Activated naive CD4-positive, alpha-beta T cell treated with Interleukin-2 at 50 U/mL for 16 hours (primary cell): ENCODE results near the gene SIM1.

Source experiments
- DNase-seq: peaks from one replicate; pipeline ENCODE4 v3.0.0-alpha.2; 2020

Gene SIM1

GRCh38 chr6:100347901-100348550, 116.7 kb downstream of the SIM1 start:
- no peak for DNase-seq

DNA sequence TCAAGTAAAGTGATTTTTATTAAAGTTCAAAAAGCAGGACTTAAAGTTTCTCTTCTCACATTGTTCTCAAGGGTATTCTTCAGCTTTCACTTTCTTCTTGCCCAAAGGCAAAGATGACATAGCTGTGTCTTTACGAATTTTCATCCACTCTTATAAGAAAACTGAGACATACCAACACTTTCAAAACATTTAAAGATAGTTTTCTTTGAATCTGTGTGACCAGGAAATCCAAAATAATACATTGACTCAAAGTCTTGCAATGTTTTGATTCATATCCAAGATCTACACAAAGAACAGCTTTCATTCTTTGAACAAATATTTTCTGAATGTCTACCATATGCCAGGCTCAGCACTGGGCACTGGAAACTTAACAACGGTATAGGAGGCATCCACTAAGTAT, 117.9 kb downstream of the SIM1 start:
- DNase-seq, result no peak

GRCh38 chr6:100346203-100346602, 118.5 kb downstream of the SIM1 start:
- no peak for DNase-seq

DNA sequence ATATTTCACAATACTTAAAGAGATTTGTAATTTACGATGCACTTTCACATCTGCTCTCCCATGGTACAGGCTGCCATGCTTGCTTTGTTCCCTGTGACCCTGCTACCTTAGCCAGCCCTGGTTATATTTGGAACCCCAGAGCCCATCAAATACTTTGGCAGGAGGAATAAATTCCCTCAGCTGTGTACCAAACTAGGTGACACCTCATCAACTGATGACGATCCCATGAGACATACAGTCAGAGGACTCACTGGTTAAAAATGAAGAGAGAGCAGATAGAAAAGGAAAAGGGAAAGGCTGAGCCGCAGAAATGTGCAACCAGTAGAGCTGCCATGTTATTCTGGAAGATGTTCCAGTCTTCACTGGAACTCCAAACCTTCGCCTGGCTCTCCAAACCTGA, 120.0 kb downstream of the SIM1 start:
- DNase-seq, result no peak

DNA sequence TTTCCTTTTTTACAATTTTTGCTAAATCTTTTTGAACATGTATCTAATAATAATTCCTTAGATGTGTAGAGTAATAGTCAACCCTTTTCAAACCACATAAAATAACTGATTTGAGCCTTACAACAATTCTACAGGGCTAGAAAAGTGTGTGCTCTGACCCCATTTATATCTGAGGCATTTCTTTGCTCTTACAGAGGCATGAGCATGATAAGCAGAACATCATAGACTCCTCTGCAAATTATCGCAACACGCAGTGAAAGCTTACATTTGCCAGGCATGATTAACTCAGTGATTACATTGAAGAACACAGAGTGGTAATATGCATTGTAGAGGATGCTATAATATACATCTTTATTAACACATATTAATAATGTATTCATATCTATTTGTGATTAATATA, 120.4 kb downstream of the SIM1 start:
- DNase-seq, result no peak

GRCh38 chr6:100343316-100344077, 121.2 kb downstream of the SIM1 start:
- DNase-seq, result no peak

- DNase-seq, result no peak
Observed at GRCh38 chr6:100342830-100343229, 121.9 kb downstream of the SIM1 start.

- no peak for DNase-seq
Observed at GRCh38 chr6:100339574-100340255, 125.0 kb downstream of the SIM1 start.

GRCh38 chr6:100338090-100338489, 126.6 kb downstream of the SIM1 start:
- DNase-seq, result no peak

DNA sequence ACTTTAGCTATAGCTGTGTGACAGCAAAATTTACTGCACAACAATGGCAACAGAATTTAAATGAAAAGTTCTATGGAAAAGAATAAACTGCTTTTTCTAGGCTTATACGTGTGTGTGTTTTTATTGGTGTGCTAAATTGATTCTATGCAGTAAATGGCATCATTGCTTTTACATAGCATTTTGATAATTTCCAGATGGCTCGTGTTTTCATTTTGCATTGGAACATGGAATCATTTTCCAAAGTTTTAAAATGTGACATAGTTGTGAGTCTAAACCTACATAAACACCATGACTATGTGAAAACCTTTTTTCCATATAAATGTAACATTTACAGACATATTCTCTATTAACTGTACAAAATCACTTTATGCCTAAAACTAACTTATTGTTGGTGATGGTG, 127.8 kb downstream of the SIM1 start:
- DNase-seq, result no peak

GRCh38 chr6:100335991-100336390, 128.7 kb downstream of the SIM1 start:
- no peak for DNase-seq
